A549 (cell line): ENCODE data around the gene RPS25.

ENCODE experiments used
- CBX8 ChIP-seq: fragments of 200-600 bp; sonication (generic); IDR thresholded peaks from 2 replicates; pipeline ENCODE4 v1.6.1; 2016
- CEBPB ChIP-seq, 2 experiments: fragments of >200 bp in 1 of 2; sonication (Bioruptor Twin) in 1 of 2; formaldehyde crosslinking in 1 of 2; IDR thresholded peaks; 2 replicates each; pipeline ENCODE4 v1.6.1; 2012 to 2016
- CHD2 ChIP-seq: fragments of 150-350 bp; IDR thresholded peaks from 2 replicates; pipeline ENCODE4 v1.6.1; 2014; ENCODE audit warnings: low read length; ENCODE audit not compliant: partially characterized antibody
- CTCF ChIP-seq: fragments of >200 bp; sonication (Bioruptor Twin); formaldehyde crosslinking; IDR thresholded peaks from 3 replicates; pipeline ENCODE4 v1.5.1; 2016
- HDAC2 ChIP-seq: fragments of 200-600 bp; sonication (generic); IDR thresholded peaks from 2 replicates; pipeline ENCODE4 v1.6.1; 2016
- POLR2A ChIP-seq: IDR thresholded peaks from 2 replicates; pipeline ENCODE4 v1.6.1; 2012; ENCODE audit warnings: mild to moderate bottlenecking, low read length
- POLR2AphosphoS2 ChIP-seq: conservative IDR thresholded peaks from 2 replicates; pipeline ENCODE4 v1.6.1; 2012; ENCODE audit warnings: low read length, improper control_type of control experiment, inconsistent platforms
- RAD21 ChIP-seq, 2 experiments: fragments of >200 bp in 1 of 2; sonication (Bioruptor Twin) in 1 of 2; formaldehyde crosslinking in 1 of 2; IDR thresholded peaks in 1 of 2; conservative IDR thresholded peaks in 1 of 2; 2 replicates in 1 of 2; 3 replicates in 1 of 2; pipeline ENCODE4 v1.6.1; 2012 to 2018; ENCODE audit warnings: inconsistent platforms in 1 of 2
- RCOR1 ChIP-seq: fragments of 150-350 bp; IDR thresholded peaks from 2 replicates; pipeline ENCODE4 v1.6.1; 2014; ENCODE audit warnings: antibody characterized with exemption, low read length, low read depth
- RFX5 ChIP-seq: fragments of 450-650 bp; IDR thresholded peaks from 2 replicates; pipeline ENCODE4 v1.7.1; 2014; ENCODE audit warnings: antibody characterized with exemption, mild to moderate bottlenecking, moderate library complexity
- RNF2 ChIP-seq: fragments of 200-600 bp; sonication (generic); IDR thresholded peaks from 2 replicates; pipeline ENCODE4 v1.6.1; 2016; ENCODE audit warnings: low read depth, mild to moderate bottlenecking, antibody characterized with exemption, moderate library complexity, borderline replicate concordance
- ZFP36 ChIP-seq: fragments of 450-650 bp; IDR thresholded peaks from 2 replicates; pipeline ENCODE4 v1.6.1; 2014; ENCODE audit warnings: borderline replicate concordance; ENCODE audit not compliant: partially characterized antibody
- ZSCAN20 ChIP-seq: fragments of 250-450 bp; sonication (Bioruptor Pico); IDR thresholded peaks from 2 replicates; pipeline ENCODE4 v1.8.0; 2022; ENCODE audit warnings: mild to moderate bottlenecking, moderate library complexity

- TF ChIP-seq RNF2 (no peak), RCOR1 (no peak), RAD21 (conservative IDR thresholded peaks at IDR 0.05 in 1 of 2, IDR thresholded peaks at IDR 0.05 in 1 of 2) (no peak), RFX5 (no peak), CBX8 (no peak), POLR2AphosphoS2 (no peak), POLR2A (no peak), CHD2 (no peak), CTCF (no peak), CEBPB (IDR thresholded peaks at IDR 0.05) (no peak), ZSCAN20 (CRISPR knock-in tag) (no peak), HDAC2 (no peak), ZFP36 (no peak)
Measured at GRCh38 chr11:119016216-119017009, 1.7 kb downstream of the RPS25 start.
